Endothelial cell (in vitro differentiated cells): ENCODE measurements around the gene CELA3A. TPM values are rescaled to one million over a fixed set of nuclear protein-coding genes. Genes with fewer than 3 reads are reported as not detected.

ENCODE experiments used
- DNase-seq: peaks from one replicate; pipeline ENCODE4 v3.0.0; 2021; ENCODE audit warnings: low spot score
- H3K27ac Mint-ChIP-seq: one replicate; pipeline ENCODE4 v1.8.0; 2021; ENCODE audit warnings: mixed read lengths, inconsistent platforms; ENCODE audit not compliant: unreplicated experiment
- H3K27me3 Mint-ChIP-seq: one replicate; pipeline ENCODE4 v1.8.0; 2021; ENCODE audit warnings: mild to moderate bottlenecking, moderate library complexity, mixed read lengths, inconsistent platforms; ENCODE audit not compliant: unreplicated experiment
- H3K36me3 Mint-ChIP-seq: one replicate; pipeline ENCODE4 v1.8.0; 2021; ENCODE audit warnings: mild to moderate bottlenecking, low read depth, mixed read lengths, inconsistent platforms; ENCODE audit not compliant: unreplicated experiment
- H3K4me1 Mint-ChIP-seq: one replicate; pipeline ENCODE4 v1.8.0; 2021; ENCODE audit warnings: mild to moderate bottlenecking, mixed read lengths, inconsistent platforms; ENCODE audit not compliant: unreplicated experiment
- H3K4me3 Mint-ChIP-seq: one replicate; pipeline ENCODE4 v1.8.0; 2021; ENCODE audit warnings: mild to moderate bottlenecking, mixed read lengths, inconsistent platforms; ENCODE audit not compliant: unreplicated experiment
- H3K9me3 Mint-ChIP-seq: one replicate; pipeline ENCODE4 v1.8.0; 2021; ENCODE audit warnings: mixed read lengths, inconsistent platforms; ENCODE audit not compliant: unreplicated experiment
- CTCF ChIP-seq: fragments of 200-600 bp; sonication (generic); IDR thresholded peaks from one replicate; pipeline ENCODE4 v1.5.0; 2021; ENCODE audit warnings: antibody characterized with exemption; ENCODE audit not compliant: unreplicated experiment
- total RNA-seq: library from RNA; stranded (reverse); fragmentation: NEBNext Ultra II Directional; extraction: Animal tissue kit (Norgen Biotek cat#: 25700); gene quantifications from one replicate; pipeline ENCODE4 v1.2.1, GENCODE V29; 2021; ENCODE audit not compliant: unreplicated experiment

Gene CELA3A
- total RNA-seq, 1 donor from 2014 or later: not detected

- TF ChIP-seq CTCF: no peak
- Mint-ChIP-seq H3K36me3 (peaks cover 3% of the 10 kb centered on the region), H3K4me3 (no peak overlapping the region), H3K4me1 (peaks cover 8% of the 10 kb centered on the region), H3K27me3 (peaks cover 8% of the 10 kb centered on the region), H3K27ac (no peak overlapping the region), H3K9me3 (no peaks in the 10 kb centered on the region)
- DNase-seq: no peak
Observed at GRCh38 chr1:22043198-22043769, 41.8 kb downstream of the CELA3A start.

GRCh38 chr1:22044690-22045420 lies 43.4 kb downstream of the CELA3A start:
- Mint-ChIP-seq H3K27me3 (peaks cover 8% of the 10 kb centered on the region), H3K4me1 (peaks cover 14% of the 10 kb centered on the region), H3K9me3 (no peaks in the 10 kb centered on the region), H3K36me3 (peaks cover 3% of the 10 kb centered on the region), H3K4me3 (peak overlapping the region; percentile 4), H3K27ac (no peak overlapping the region)
- TF ChIP-seq CTCF: no peak
- DNase-seq: no peak

DNA sequence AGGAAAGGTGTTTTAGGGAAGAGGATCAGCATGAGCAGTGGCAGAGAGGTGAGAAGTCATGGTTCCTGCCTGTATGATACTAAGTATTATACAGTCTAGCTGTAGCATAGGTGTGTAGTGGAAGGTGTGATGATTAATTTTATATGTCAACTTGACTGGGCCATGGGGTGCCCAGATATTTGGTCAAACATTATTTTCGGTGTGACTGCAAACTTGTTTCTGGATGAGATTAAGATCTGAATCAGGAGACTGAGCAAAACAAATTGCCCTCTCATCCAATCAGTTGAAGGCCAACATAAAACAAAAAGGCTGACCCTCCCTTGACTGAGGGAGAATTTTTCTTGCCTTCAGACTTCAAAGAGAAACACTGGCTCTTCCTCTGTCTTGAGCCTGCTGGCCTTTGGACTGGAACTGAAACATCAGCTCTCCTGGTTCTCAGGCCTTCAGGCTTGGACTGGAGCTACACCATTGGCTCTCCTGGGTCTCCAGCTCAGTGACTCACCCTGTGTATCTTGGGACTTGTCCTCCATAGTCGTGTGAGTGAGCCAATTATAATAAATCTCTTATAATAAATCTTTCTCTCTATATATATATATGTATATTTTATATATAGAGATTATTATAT lies 44.3 kb downstream of the CELA3A start:
- H3K27ac Mint-ChIP-seq: no peak overlapping the region
- DNase-seq: no peak
- peaks cover 3% of the 10 kb centered on the region for H3K36me3 Mint-ChIP-seq
- TF ChIP-seq CTCF: no peak
- H3K4me3 Mint-ChIP-seq: peak overlapping the region; percentile 4
- peaks cover 9% of the 10 kb centered on the region for H3K4me1 Mint-ChIP-seq
- no peaks in the 10 kb centered on the region for H3K9me3 Mint-ChIP-seq
- H3K27me3 Mint-ChIP-seq: peaks cover 3% of the 10 kb centered on the region

- no peak for TF ChIP-seq CTCF
- no peak for DNase-seq
- Mint-ChIP-seq H3K9me3 (no peaks in the 10 kb centered on the region), H3K36me3 (peaks cover 10% of the 10 kb centered on the region), H3K27me3 (peaks cover 17% of the 10 kb centered on the region), H3K4me3 (no peak overlapping the region), H3K27ac (no peak overlapping the region), H3K4me1 (peaks cover 24% of the 10 kb centered on the region)
Observed at GRCh38 chr1:22048351-22049192, 47.1 kb downstream of the CELA3A start.
